IMR-90 (cell line): ENCODE results near the gene VAMP5.

Experiments used
- CHD1 ChIP-seq: IDR thresholded peaks from 2 replicates; pipeline ENCODE4 v1.6.1; 2012; ENCODE audit warnings: low read depth, low read length, improper control_type of control experiment
- MAFK ChIP-seq: IDR thresholded peaks from 2 replicates; pipeline ENCODE4 v1.6.1; 2012; ENCODE audit warnings: low read depth, low read length, improper control_type of control experiment
- MXI1 ChIP-seq: IDR thresholded peaks from 2 replicates; pipeline ENCODE4 v1.6.1; 2012; ENCODE audit warnings: low read depth, mild to moderate bottlenecking, low read length, moderate library complexity, borderline replicate concordance
- POLR2A ChIP-seq: IDR thresholded peaks from 2 replicates; pipeline ENCODE4 v1.6.1; 2012; ENCODE audit warnings: mild to moderate bottlenecking, low read depth, low read length
- RAD21 ChIP-seq: IDR thresholded peaks from 2 replicates; pipeline ENCODE4 v1.6.1; 2012; ENCODE audit warnings: low read length, improper control_type of control experiment
- RCOR1 ChIP-seq: IDR thresholded peaks from 2 replicates; pipeline ENCODE4 v1.6.1; 2012; ENCODE audit warnings: mild to moderate bottlenecking, low read length, improper control_type of control experiment; ENCODE audit not compliant: insufficient replicate concordance
- RFX5 ChIP-seq: IDR thresholded peaks from 2 replicates; pipeline ENCODE4 v1.8.0; 2012; ENCODE audit warnings: low read depth, mild to moderate bottlenecking, low read length, moderate library complexity
- TF ChIP-seq, protein P1 (sequence below): conservative IDR thresholded peaks from 2 replicates; pipeline ENCODE4 v1.5.1; 2012; ENCODE audit warnings: mild to moderate bottlenecking, low read depth, low read length, improper control_type of control experiment
- TF ChIP-seq, protein P2 (sequence below): fragments of 150-350 bp; IDR thresholded peaks from 2 replicates; pipeline ENCODE4 v1.6.1; 2016; ENCODE audit warnings: low read depth, mild to moderate bottlenecking, low read length, moderate library complexity, borderline replicate concordance
- TF ChIP-seq, protein P3 (sequence below): fragments of 150-350 bp; IDR thresholded peaks from 2 replicates; pipeline ENCODE4 v1.6.1; 2017; ENCODE audit warnings: mild to moderate bottlenecking, antibody characterized with exemption, low read length, low read depth

DNA sequence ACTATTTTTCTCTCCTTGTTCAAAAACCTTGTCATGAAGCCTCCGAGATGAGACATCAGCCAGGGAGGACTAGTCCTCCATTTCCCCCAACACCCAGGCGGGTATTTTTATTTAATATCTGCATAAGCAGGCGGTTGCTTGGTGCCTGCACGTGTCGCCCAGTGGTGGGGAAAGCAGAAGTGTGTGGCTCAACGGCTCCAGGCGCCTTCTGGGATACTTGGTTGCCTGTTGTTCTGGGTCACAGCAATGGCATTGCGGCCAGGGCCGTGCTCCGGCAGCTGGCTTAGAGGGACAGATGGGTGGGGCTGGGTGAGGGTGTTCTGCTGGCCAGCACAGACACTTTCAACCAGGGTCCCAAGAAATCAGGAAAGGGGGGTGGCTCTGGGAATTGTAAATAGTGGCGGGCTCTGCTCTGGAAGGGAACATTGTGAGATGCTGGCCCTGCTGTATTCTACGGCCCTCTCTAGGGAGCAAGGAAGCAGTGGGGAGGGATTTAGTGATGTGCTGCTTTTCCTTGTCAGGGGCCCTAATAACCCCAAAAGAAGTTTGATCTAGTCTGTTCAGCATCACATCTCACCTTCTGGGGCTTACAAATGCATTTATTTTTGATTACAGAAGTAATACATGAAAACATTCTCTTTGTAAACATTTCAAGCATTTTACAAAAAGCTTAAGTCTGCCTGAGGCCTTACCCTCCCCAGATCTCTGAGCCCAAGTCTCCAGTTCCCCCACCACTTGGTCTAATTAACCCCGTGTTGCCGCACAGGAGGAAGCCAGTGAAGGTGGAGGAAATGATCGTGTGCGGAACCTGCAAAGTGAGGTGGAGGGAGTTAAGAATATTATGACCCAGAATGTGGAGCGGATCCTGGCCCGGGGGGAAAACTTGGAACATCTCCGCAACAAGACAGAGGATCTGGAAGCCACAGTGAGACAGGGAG lies 5.7 kb upstream of the VAMP5 start:
- TF ChIP-seq RFX5 (no peak), POLR2A (no peak), MXI1 (no peak), CHD1 (no peak), RCOR1 (no peak), MAFK (no peak), RAD21 (no peak)
- TF ChIP-seq, protein P1, sequence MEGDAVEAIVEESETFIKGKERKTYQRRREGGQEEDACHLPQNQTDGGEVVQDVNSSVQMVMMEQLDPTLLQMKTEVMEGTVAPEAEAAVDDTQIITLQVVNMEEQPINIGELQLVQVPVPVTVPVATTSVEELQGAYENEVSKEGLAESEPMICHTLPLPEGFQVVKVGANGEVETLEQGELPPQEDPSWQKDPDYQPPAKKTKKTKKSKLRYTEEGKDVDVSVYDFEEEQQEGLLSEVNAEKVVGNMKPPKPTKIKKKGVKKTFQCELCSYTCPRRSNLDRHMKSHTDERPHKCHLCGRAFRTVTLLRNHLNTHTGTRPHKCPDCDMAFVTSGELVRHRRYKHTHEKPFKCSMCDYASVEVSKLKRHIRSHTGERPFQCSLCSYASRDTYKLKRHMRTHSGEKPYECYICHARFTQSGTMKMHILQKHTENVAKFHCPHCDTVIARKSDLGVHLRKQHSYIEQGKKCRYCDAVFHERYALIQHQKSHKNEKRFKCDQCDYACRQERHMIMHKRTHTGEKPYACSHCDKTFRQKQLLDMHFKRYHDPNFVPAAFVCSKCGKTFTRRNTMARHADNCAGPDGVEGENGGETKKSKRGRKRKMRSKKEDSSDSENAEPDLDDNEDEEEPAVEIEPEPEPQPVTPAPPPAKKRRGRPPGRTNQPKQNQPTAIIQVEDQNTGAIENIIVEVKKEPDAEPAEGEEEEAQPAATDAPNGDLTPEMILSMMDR: no peak
- TF ChIP-seq, protein P2, sequence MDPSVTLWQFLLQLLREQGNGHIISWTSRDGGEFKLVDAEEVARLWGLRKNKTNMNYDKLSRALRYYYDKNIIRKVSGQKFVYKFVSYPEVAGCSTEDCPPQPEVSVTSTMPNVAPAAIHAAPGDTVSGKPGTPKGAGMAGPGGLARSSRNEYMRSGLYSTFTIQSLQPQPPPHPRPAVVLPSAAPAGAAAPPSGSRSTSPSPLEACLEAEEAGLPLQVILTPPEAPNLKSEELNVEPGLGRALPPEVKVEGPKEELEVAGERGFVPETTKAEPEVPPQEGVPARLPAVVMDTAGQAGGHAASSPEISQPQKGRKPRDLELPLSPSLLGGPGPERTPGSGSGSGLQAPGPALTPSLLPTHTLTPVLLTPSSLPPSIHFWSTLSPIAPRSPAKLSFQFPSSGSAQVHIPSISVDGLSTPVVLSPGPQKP: no peak
- TF ChIP-seq, protein P3, sequence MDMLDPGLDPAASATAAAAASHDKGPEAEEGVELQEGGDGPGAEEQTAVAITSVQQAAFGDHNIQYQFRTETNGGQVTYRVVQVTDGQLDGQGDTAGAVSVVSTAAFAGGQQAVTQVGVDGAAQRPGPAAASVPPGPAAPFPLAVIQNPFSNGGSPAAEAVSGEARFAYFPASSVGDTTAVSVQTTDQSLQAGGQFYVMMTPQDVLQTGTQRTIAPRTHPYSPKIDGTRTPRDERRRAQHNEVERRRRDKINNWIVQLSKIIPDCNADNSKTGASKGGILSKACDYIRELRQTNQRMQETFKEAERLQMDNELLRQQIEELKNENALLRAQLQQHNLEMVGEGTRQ: no peak
